Left ventricle myocardium inferior (tissue), 1 donor: ENCODE results near the gene DGCR8. TPM values are rescaled to one million over a fixed set of nuclear protein-coding genes. Genes with fewer than 3 reads are reported as not detected.
A peak's percentile ranks its signal among the peaks of the same experiment; 100 is the strongest.

ENCODE experiments used
- DNase-seq: peaks from one replicate; pipeline ENCODE4 v3.0.0-alpha.2; 2020
- H3K27ac ChIP-seq: fragments of 200-600 bp; replicated peaks from 2 replicates; pipeline ENCODE4 v1.8.0; 2021
- H3K27me3 ChIP-seq: fragments of 200-600 bp; 2 replicates; pipeline ENCODE4 v1.8.0; 2021; ENCODE audit warnings: low read depth
- H3K36me3 ChIP-seq: fragments of 200-600 bp; 2 replicates; pipeline ENCODE4 v1.8.0; 2021
- H3K4me1 ChIP-seq: fragments of 200-600 bp; 2 replicates; pipeline ENCODE4 v1.8.0; 2021
- H3K4me3 ChIP-seq: fragments of 200-600 bp; 2 replicates; pipeline ENCODE4 v1.8.0; 2021; ENCODE audit warnings: mild to moderate bottlenecking, moderate library complexity
- H3K9me3 ChIP-seq: fragments of 200-600 bp; replicated peaks from 2 replicates; pipeline ENCODE4 v1.8.0; 2021
- CTCF ChIP-seq: fragments of 200-600 bp; IDR thresholded peaks from 2 replicates; pipeline ENCODE4 v1.8.0; 2021; ENCODE audit warnings: antibody characterized with exemption, mild to moderate bottlenecking, borderline replicate concordance
- intact Hi-C: fragments of 100-400 bp; cut with micrococcal nuclease; formaldehyde crosslinking; loops from one replicate; pipeline ENCODE4 v1.11.0; 2022
- total RNA-seq: library from RNA; stranded (reverse); fragmentation: NEBNext Ultra II Directional; extraction: Animal tissue kit (Norgen Biotek cat#: 25700); gene quantifications from one replicate; pipeline ENCODE4 v1.2.1, GENCODE V29; 2021
- donor health status: DM: no; HTN: yes; CAD: no; lungs with severe emphysema.

The DGCR8 gene
- total RNA-seq, 1 donor from 2014 or later: 16.8 TPM

- Histone ChIP-seq H3K4me3 (no peak overlapping the region), H3K27me3 (no peaks in the 10 kb centered on the region), H3K27ac (no peak overlapping the region), H3K36me3 (peaks cover 75% of the 10 kb centered on the region), H3K4me1 (peaks cover 32% of the 10 kb centered on the region), H3K9me3 (no peaks in the 10 kb centered on the region)
- no peak for TF ChIP-seq CTCF
- intact Hi-C loops: no loop called here
- no peak for DNase-seq
Observed at GRCh38 chr22:20057596-20058268, 22.3 kb upstream of the DGCR8 start.

- intact Hi-C loops: no loop called here
- no peak for DNase-seq
- H3K4me3 ChIP-seq: no peak overlapping the region
- H3K27me3 ChIP-seq: no peaks in the 10 kb centered on the region
- peaks cover 17% of the 10 kb centered on the region for H3K4me1 ChIP-seq
- no peak for TF ChIP-seq CTCF
- H3K9me3 ChIP-seq: no peaks in the 10 kb centered on the region
- H3K27ac ChIP-seq: no peak overlapping the region
- H3K36me3 ChIP-seq: peaks cover 75% of the 10 kb centered on the region
Observed at GRCh38 chr22:20058989-20059770, 20.9 kb upstream of the DGCR8 start.

- intact Hi-C loops: no loop called here
- peak; percentile 2 for TF ChIP-seq CTCF
- DNase-seq: no peak
- Histone ChIP-seq H3K27me3 (no peaks in the 10 kb centered on the region), H3K4me3 (no peak overlapping the region), H3K27ac (peak overlapping the region; percentile 60), H3K36me3 (peaks cover 73% of the 10 kb centered on the region), H3K4me1 (peaks cover 14% of the 10 kb centered on the region), H3K9me3 (no peaks in the 10 kb centered on the region)
Observed at GRCh38 chr22:20060700-20061480, 19.2 kb upstream of the DGCR8 start.

- intact Hi-C loops: no loop called here
- Histone ChIP-seq H3K27ac (peak overlapping the region; percentile 60), H3K4me1 (peaks cover 14% of the 10 kb centered on the region), H3K9me3 (no peaks in the 10 kb centered on the region), H3K27me3 (no peaks in the 10 kb centered on the region), H3K4me3 (no peak overlapping the region), H3K36me3 (peaks cover 71% of the 10 kb centered on the region)
- DNase-seq: no peak
- TF ChIP-seq CTCF: no peak
Observed at GRCh38 chr22:20061481-20061861, 18.6 kb upstream of the DGCR8 start.

GRCh38 chr22:20062043-20062765 lies 17.8 kb upstream of the DGCR8 start:
- no peaks in the 10 kb centered on the region for H3K9me3 ChIP-seq
- peaks cover 64% of the 10 kb centered on the region for H3K36me3 ChIP-seq
- no peak for TF ChIP-seq CTCF
- H3K4me3 ChIP-seq: no peak overlapping the region
- no peaks in the 10 kb centered on the region for H3K27me3 ChIP-seq
- intact Hi-C loops: no loop called here
- peak overlapping the region; percentile 60 for H3K27ac ChIP-seq
- DNase-seq: no peak
- peaks cover 14% of the 10 kb centered on the region for H3K4me1 ChIP-seq
